OCI-LY1 (cell line): ENCODE results near the gene PLVAP.

Experiments used
- H2AFZ ChIP-seq: fragments of 200-600 bp; sonication (generic), shearing (Covaris generic); 2 replicates; pipeline ENCODE4 v1.6.0; 2014; ENCODE audit warnings: antibody characterized with exemption, mild to moderate bottlenecking, low read length
- H3F3A ChIP-seq: fragments of 200-600 bp; sonication (generic), shearing (Covaris generic); 2 replicates; pipeline ENCODE4 v1.6.0; 2014; ENCODE audit warnings: mild to moderate bottlenecking, antibody characterized with exemption, low read length, moderate library complexity; ENCODE audit not compliant: insufficient read depth
- H3K27ac ChIP-seq: fragments of 200-600 bp; sonication (generic); 2 replicates; pipeline ENCODE4 v1.5.1; 2014; ENCODE audit warnings: low read length, mixed run types, mild to moderate bottlenecking, low read depth; ENCODE audit not compliant: poor library complexity, severe bottlenecking
- H3K27me3 ChIP-seq: fragments of 200-600 bp; sonication (generic); 2 replicates; pipeline ENCODE4 v1.6.0; 2014; ENCODE audit warnings: antibody characterized with exemption, mild to moderate bottlenecking, low read length, moderate library complexity; ENCODE audit not compliant: insufficient read depth
- H3K36me3 ChIP-seq: fragments of 200-600 bp; sonication (generic); 2 replicates; pipeline ENCODE4 v1.6.1; 2014; ENCODE audit warnings: mild to moderate bottlenecking, antibody characterized with exemption, low read length, moderate library complexity, mixed read lengths; ENCODE audit not compliant: insufficient read depth
- H3K4me1 ChIP-seq: fragments of 200-600 bp; sonication (generic); 2 replicates; pipeline ENCODE4 v1.5.1; 2014; ENCODE audit warnings: mild to moderate bottlenecking, low read length, moderate library complexity; ENCODE audit not compliant: insufficient read depth, severe bottlenecking
- H3K4me2 ChIP-seq: fragments of 200-600 bp; sonication (generic), shearing (Covaris generic); 2 replicates; pipeline ENCODE4 v1.6.1; 2014; ENCODE audit warnings: low read length
- H3K4me3 ChIP-seq: fragments of 200-600 bp; sonication (generic); 2 replicates; pipeline ENCODE4 v1.5.1; 2014; ENCODE audit warnings: low read length, low read depth, mild to moderate bottlenecking, mixed read lengths; ENCODE audit not compliant: poor library complexity, severe bottlenecking
- H3K79me2 ChIP-seq: fragments of 200-600 bp; shearing (Covaris generic); 2 replicates; pipeline ENCODE4 v1.6.1; 2016; ENCODE audit warnings: mixed run types, low read length, mixed read lengths; ENCODE audit not compliant: insufficient read depth
- H3K9ac ChIP-seq: fragments of 200-600 bp; sonication (generic), shearing (Covaris generic); 2 replicates; pipeline ENCODE4 v1.6.1; 2014; ENCODE audit warnings: mild to moderate bottlenecking, low read length, mixed read lengths
- H3K9me2 ChIP-seq: fragments of 200-600 bp; sonication (generic), shearing (Covaris generic); 2 replicates; pipeline ENCODE4 v1.6.1; 2014; ENCODE audit warnings: low read depth, mild to moderate bottlenecking, low read length, mixed read lengths
- H3K9me3 ChIP-seq: fragments of 200-600 bp; shearing (Covaris generic); 2 replicates; pipeline ENCODE4 v1.6.1; 2014; ENCODE audit warnings: low read length, mixed read lengths
- H4K20me1 ChIP-seq: fragments of 200-600 bp; sonication (generic), shearing (Covaris generic); 2 replicates; pipeline ENCODE4 v1.6.0; 2016; ENCODE audit warnings: mild to moderate bottlenecking, low read length; ENCODE audit not compliant: insufficient read depth
- EZH2 ChIP-seq: fragments of 200-600 bp; sonication (generic), shearing (Covaris generic); IDR thresholded peaks from 2 replicates; pipeline ENCODE4 v1.8.0; 2017; ENCODE audit warnings: borderline replicate concordance, mixed run types, mild to moderate bottlenecking, antibody characterized with exemption, low read length, moderate library complexity, mixed read lengths
- TF ChIP-seq, protein P1 (sequence below): fragments of 200-600 bp; sonication (generic), shearing (Covaris generic); IDR thresholded peaks from 2 replicates; pipeline ENCODE4 v1.5.1; 2017; ENCODE audit warnings: mild to moderate bottlenecking, antibody characterized with exemption, low read length, moderate library complexity, mixed read lengths

PLVAP gene

DNA sequence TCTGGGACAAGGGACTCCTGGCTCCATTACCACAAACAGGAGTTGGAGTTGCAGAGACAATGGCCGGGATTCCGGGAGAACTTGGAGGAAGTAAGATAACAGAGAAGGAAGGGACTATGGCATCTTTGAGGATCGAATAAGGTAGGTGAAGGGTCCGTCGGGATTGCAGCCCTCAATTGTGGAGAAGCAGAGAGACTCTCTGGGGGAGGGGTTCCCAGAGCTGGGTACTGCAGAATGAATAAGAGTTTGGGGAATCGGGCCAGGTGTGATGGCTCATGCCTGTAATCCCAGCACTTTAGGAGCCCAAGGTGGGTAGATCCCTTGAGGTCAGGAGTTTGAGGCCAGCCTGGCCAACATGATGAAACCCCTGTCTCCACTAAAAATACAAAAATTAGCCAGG lies 24.5 kb upstream of the PLVAP start:
- TF ChIP-seq, protein P1, sequence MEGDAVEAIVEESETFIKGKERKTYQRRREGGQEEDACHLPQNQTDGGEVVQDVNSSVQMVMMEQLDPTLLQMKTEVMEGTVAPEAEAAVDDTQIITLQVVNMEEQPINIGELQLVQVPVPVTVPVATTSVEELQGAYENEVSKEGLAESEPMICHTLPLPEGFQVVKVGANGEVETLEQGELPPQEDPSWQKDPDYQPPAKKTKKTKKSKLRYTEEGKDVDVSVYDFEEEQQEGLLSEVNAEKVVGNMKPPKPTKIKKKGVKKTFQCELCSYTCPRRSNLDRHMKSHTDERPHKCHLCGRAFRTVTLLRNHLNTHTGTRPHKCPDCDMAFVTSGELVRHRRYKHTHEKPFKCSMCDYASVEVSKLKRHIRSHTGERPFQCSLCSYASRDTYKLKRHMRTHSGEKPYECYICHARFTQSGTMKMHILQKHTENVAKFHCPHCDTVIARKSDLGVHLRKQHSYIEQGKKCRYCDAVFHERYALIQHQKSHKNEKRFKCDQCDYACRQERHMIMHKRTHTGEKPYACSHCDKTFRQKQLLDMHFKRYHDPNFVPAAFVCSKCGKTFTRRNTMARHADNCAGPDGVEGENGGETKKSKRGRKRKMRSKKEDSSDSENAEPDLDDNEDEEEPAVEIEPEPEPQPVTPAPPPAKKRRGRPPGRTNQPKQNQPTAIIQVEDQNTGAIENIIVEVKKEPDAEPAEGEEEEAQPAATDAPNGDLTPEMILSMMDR, result no peak
- no peak for TF ChIP-seq EZH2
- Histone ChIP-seq H4K20me1 (no peaks in the 10 kb centered on the region), H3K9me3 (no peaks in the 10 kb centered on the region), H3K36me3 (peaks cover 35% of the 10 kb centered on the region), H3K4me1 (peaks cover 28% of the 10 kb centered on the region), H3K79me2 (peaks cover 11% of the 10 kb centered on the region), H3K27ac (no peak overlapping the region), H3F3A (no peaks in the 10 kb centered on the region), H3K9ac (no peak overlapping the region), H3K4me3 (no peak overlapping the region), H3K4me2 (no peak overlapping the region), H3K27me3 (no peaks in the 10 kb centered on the region), H2AFZ (no peak overlapping the region), H3K9me2 (no peaks in the 10 kb centered on the region)

DNA sequence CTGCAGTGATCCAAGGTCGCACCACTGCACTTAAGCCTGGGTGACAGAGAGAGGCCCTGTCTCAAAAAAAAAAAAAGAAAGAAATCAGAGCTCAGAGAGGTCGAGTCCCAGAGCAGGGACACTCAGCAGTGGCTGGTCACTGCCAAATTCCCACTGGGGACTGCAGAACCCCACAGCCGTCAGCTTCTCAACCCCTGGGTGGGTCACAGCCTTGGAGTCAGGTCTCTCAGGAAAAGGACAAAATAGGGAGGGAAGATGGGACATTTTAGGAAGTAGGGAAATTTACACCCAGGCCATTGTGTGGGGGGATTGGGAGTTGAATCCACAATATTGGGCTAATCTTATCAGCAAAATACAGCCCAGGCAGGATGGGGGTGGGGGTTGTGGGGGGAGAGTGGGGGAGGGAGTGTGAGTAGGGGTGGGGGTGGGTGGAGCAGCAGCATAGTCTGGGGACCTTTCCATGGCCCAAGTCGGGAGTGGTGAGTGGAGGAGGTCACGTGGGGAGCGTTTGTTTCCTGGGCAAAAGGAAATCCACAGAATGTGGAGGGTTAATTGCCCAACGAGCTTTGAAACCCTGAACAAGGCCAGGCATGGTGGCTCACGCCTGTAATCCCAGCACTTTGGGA lies 21.9 kb upstream of the PLVAP start:
- Histone ChIP-seq H3K9me3 (no peaks in the 10 kb centered on the region), H3F3A (no peaks in the 10 kb centered on the region), H3K27me3 (no peaks in the 10 kb centered on the region), H3K4me3 (no peak overlapping the region), H3K4me1 (peaks cover 10% of the 10 kb centered on the region), H2AFZ (no peak overlapping the region), H3K9me2 (no peaks in the 10 kb centered on the region), H3K27ac (no peak overlapping the region), H3K36me3 (peaks cover 35% of the 10 kb centered on the region), H3K9ac (no peak overlapping the region), H3K79me2 (no peaks in the 10 kb centered on the region), H4K20me1 (no peaks in the 10 kb centered on the region), H3K4me2 (no peak overlapping the region)
- TF ChIP-seq, protein P1, result no peak
- no peak for TF ChIP-seq EZH2

DNA sequence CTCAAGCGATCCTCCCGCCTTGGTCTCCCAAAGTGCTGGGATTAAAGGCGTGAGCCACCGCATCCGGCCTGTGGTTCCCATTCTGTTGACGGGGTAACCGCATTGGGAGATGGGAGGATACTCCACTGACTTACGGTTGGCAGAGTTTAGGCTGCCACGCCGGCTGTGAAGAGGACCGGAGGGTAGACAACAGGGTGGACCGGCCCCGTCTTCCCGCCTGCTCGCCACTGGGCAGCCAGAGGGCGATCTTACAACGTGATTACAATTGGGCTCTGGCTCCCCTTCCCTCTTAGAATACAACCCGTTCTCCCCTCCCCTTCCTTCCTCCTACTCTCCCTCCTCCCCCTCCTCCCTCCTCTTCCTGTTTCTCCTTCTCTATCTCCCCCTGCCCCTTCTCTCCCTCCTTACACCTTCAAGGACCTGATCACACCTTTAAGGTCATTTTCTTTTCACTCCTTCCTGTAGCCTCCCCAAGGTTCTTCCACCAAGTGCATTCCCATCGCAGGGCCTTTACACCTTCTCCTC lies 17.8 kb upstream of the PLVAP start:
- H3K36me3 ChIP-seq, result peaks cover 11% of the 10 kb centered on the region
- H2AFZ ChIP-seq, result no peak overlapping the region
- peaks cover 16% of the 10 kb centered on the region for H3K4me1 ChIP-seq
- H3K9ac ChIP-seq, result no peak overlapping the region
- no peaks in the 10 kb centered on the region for H3K9me2 ChIP-seq
- no peak overlapping the region for H3K4me2 ChIP-seq
- peak overlapping the region; percentile 41 for H3K27ac ChIP-seq
- no peak overlapping the region for H3K4me3 ChIP-seq
- no peaks in the 10 kb centered on the region for H3F3A ChIP-seq
- H3K27me3 ChIP-seq, result no peaks in the 10 kb centered on the region
- H4K20me1 ChIP-seq, result no peaks in the 10 kb centered on the region
- H3K9me3 ChIP-seq, result peaks cover 1% of the 10 kb centered on the region; the same call in 1 of the 2 replicates
- TF ChIP-seq, protein P1, result peak; percentile 83
- no peak for TF ChIP-seq EZH2
- no peaks in the 10 kb centered on the region for H3K79me2 ChIP-seq
